ENCODE measurements around the gene KIF26B. TPM values are rescaled to one million over a fixed set of nuclear protein-coding genes. Genes with fewer than 3 reads are reported as not detected.

The KIF26B gene
- total RNA-seq, 4 donors from 2014 or later: 2.4 to 6.7 (median 6.1) TPM

GRCh38 chr1:245245021-245245667 is 90.4 kb downstream of the KIF26B start:
- no peaks in the 10 kb centered on the region for H3K27me3 ChIP-seq
- 73 to 75% methylated on average over 9 to 11 of the region's 11 CpGs for WGBS, 2 donors

GRCh38 chr1:245246433-245246832 is 91.6 kb downstream of the KIF26B start:
- 75 to 77% methylated on average over 4 of the region's 4 CpGs for WGBS, 2 donors
- no peak for DNase-seq
- no peaks in the 10 kb centered on the region for H3K36me3 ChIP-seq

More at GRCh38 chr1:245245021-245245667, 90.4 kb downstream of the KIF26B start:
- TF ChIP-seq POLR2A (IDR thresholded peaks at IDR 0.05) (no peak), CTCF (IDR thresholded peaks at IDR 0.05) (no peak)
- no peak for DNase-seq
- H3K4me1 ChIP-seq: no peaks in the 10 kb centered on the region
- intact Hi-C loops (cut with DNase I): no loop called here
- no peaks in the 10 kb centered on the region for H3K36me3 ChIP-seq
- H3K4me3 ChIP-seq (replicated peaks in 1 of 3): no peak overlapping the region
- H3K9me3 ChIP-seq: no peaks in the 10 kb centered on the region
- no peak overlapping the region for H3K27ac ChIP-seq

GRCh38 chr1:245247356-245247755 is 92.6 kb downstream of the KIF26B start:
- no peak for DNase-seq
- Histone ChIP-seq H3K9me3 (no peaks in the 10 kb centered on the region), H3K27ac (no peak overlapping the region), H3K4me3 (replicated peaks in 1 of 3) (no peak overlapping the region), H3K36me3 (no peaks in the 10 kb centered on the region), H3K4me1 (no peaks in the 10 kb centered on the region), H3K27me3 (no peaks in the 10 kb centered on the region)
- intact Hi-C loops (cut with DNase I): no loop called here
- WGBS, 2 donors: 87 to 89% methylated on average over 12 of the region's 12 CpGs
- no peak for TF ChIP-seq CTCF (IDR thresholded peaks at IDR 0.05)

More at GRCh38 chr1:245246433-245246832, 91.6 kb downstream of the KIF26B start:
- H3K27ac ChIP-seq: no peak overlapping the region
- intact Hi-C loops (cut with DNase I): no loop called here
- H3K9me3 ChIP-seq: no peaks in the 10 kb centered on the region
- H3K4me3 ChIP-seq (replicated peaks in 1 of 3): no peak overlapping the region
- no peaks in the 10 kb centered on the region for H3K4me1 ChIP-seq
- TF ChIP-seq POLR2A (IDR thresholded peaks at IDR 0.05): no peak
- TF ChIP-seq CTCF (IDR thresholded peaks at IDR 0.05): no peak
- H3K27me3 ChIP-seq: no peaks in the 10 kb centered on the region

- WGBS, 2 donors: 85 to 86% methylated on average over 7 of the region's 7 CpGs
- H3K4me1 ChIP-seq: no peaks in the 10 kb centered on the region
Measured at GRCh38 chr1:245247801-245248200, 93.0 kb downstream of the KIF26B start.

More at GRCh38 chr1:245247801-245248200, 93.0 kb downstream of the KIF26B start:
- Histone ChIP-seq H3K27me3 (no peaks in the 10 kb centered on the region), H3K9me3 (no peaks in the 10 kb centered on the region), H3K4me3 (replicated peaks in 1 of 3) (no peak overlapping the region), H3K27ac (no peak overlapping the region), H3K36me3 (no peaks in the 10 kb centered on the region)
- no peak for DNase-seq
- no peak for TF ChIP-seq POLR2A (IDR thresholded peaks at IDR 0.05)
- TF ChIP-seq CTCF (IDR thresholded peaks at IDR 0.05): no peak
- intact Hi-C loops (cut with DNase I): no loop called here
